Measurements from ENCODE around the gene TMEM187.

DNA sequence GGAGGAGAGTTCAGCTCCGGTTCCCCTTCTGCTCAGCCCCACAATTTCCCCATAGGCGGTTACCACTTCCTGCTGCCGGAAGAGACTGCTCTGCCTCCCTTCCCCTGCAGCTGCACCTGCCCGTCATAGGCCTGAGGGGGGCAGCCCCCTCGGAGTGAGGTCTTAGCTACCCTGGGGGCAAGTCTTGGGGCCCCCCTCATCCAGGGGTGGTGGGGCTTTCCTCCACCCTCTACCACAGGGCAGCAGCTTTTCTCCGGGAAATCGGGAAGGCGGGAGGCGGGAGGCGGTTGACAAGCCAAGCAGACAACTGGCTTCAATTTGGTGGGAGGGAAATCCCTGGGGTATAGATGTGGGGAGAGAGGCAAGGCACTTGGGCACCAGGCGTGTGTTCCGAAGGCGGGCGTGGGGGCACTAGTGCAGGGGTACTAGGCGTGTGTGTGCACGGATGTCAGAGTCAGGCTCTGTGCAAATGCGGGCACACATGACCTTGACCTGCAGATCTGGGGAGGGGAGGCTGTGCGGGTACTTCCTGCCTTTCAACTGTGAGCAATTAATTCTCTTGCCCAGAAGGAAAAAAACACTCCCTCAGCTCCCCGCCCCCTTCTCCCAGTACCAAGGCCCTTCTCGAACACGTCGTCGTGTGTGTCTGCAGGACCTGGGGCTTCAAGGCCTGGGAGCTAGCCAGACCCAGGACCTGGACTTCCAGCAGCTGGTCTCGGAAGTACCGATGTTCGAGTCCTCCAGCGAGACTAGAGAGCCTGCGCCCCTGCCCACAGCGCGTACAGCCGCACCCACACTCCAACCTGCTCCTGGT, 45.5 kb upstream of the TMEM187 start:
- TF ChIP-seq NFE2L2 (conservative IDR thresholded peaks at IDR 0.05; ENCODE audit: low read length) (no peak), POLR2A (IDR thresholded peaks at IDR 0.05; ENCODE audit: low read length) (peak; percentile 15; the same call in 1 of the 2 replicates), REST (IDR thresholded peaks at IDR 0.05) (no peak)
- TF ChIP-seq, protein P1, sequence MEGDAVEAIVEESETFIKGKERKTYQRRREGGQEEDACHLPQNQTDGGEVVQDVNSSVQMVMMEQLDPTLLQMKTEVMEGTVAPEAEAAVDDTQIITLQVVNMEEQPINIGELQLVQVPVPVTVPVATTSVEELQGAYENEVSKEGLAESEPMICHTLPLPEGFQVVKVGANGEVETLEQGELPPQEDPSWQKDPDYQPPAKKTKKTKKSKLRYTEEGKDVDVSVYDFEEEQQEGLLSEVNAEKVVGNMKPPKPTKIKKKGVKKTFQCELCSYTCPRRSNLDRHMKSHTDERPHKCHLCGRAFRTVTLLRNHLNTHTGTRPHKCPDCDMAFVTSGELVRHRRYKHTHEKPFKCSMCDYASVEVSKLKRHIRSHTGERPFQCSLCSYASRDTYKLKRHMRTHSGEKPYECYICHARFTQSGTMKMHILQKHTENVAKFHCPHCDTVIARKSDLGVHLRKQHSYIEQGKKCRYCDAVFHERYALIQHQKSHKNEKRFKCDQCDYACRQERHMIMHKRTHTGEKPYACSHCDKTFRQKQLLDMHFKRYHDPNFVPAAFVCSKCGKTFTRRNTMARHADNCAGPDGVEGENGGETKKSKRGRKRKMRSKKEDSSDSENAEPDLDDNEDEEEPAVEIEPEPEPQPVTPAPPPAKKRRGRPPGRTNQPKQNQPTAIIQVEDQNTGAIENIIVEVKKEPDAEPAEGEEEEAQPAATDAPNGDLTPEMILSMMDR (IDR thresholded peaks at IDR 0.05): no peak
- TF ChIP-seq, protein P2, sequence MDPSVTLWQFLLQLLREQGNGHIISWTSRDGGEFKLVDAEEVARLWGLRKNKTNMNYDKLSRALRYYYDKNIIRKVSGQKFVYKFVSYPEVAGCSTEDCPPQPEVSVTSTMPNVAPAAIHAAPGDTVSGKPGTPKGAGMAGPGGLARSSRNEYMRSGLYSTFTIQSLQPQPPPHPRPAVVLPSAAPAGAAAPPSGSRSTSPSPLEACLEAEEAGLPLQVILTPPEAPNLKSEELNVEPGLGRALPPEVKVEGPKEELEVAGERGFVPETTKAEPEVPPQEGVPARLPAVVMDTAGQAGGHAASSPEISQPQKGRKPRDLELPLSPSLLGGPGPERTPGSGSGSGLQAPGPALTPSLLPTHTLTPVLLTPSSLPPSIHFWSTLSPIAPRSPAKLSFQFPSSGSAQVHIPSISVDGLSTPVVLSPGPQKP (IDR thresholded peaks at IDR 0.05; ENCODE audit: low read depth, low read length): no peak

Data from A549 (cell line).